ENCODE data around the gene HSD17B1. TPM values are rescaled to one million over a fixed set of nuclear protein-coding genes. Genes with fewer than 3 reads are reported as not detected.

Gene HSD17B1
- total and polyA plus RNA-seq, 2 of the 13 experiments (the other 11 are each of a cell fraction or from before 2014, with no cell fraction given), result 0.54 to 0.93 TPM

DNA sequence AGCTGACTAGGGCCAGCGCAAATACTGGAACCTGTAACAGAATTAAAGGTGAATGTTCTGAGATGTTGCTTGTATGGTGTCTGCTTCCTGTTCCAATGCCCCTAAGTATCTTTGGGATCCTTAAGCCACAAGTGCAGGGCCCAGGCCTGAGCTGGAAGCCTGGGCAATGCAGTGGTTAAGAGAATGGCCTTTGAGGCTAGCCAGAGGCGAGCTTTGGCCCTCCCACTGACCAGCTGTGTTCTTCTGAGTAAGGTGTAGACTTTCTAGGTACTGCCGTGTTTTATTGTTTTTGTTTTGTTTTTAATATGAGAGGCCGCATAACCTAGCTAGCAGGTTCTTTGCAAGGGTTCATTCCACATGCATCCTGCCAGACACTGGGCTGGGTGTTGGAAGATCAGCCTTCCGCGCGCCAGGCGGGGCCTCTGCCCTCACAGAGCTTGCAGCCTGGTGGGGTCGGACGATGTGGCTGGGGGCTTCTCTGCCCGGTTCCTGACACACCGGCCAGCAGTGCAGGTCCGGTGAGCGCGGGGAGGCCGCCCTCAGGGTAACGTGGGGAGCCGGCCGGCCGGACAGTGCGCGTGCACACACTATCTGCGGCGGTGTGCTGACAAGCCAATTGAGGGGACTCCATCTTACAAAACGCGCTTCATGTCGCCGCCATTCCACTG, 13.6 kb downstream of the HSD17B1 start (continued):
- peak; percentile 9; the same call in 1 of the 2 replicates for TF ChIP-seq AFF4 (CRISPR knock-in tag; IDR thresholded peaks at IDR 0.05)
- no peak for TF ChIP-seq JUN (CRISPR knock-in tag; IDR thresholded peaks at IDR 0.05)
- no peak for TF ChIP-seq ZSCAN25 (CRISPR knock-in tag; IDR thresholded peaks at IDR 0.05)
- no peak for TF ChIP-seq ZNF547 (CRISPR knock-in tag; IDR thresholded peaks at IDR 0.05)
- TF ChIP-seq ZNF530 (CRISPR knock-in tag; IDR thresholded peaks at IDR 0.05; ENCODE audit: low read depth), result no peak
- no peak for TF ChIP-seq IRF2 (CRISPR knock-in tag; IDR thresholded peaks at IDR 0.05)
- TF ChIP-seq RNF219 (CRISPR knock-in tag; IDR thresholded peaks at IDR 0.05), result 0 out of 2 replicates have a peak, but pooled peaks have one; percentile 6
- TF ChIP-seq FIP1L1 (IDR thresholded peaks at IDR 0.05; ENCODE audit: borderline replicate concordance, insufficient read depth, low read depth, low read length), result peak; percentile 86; the same call in 1 of the 2 replicates
- TF ChIP-seq PHF5A (CRISPR knock-in tag; IDR thresholded peaks at IDR 0.05; ENCODE audit: low read depth, unreplicated experiment), result no peak
- TF ChIP-seq ZNF556 (CRISPR knock-in tag; IDR thresholded peaks at IDR 0.05; ENCODE audit: borderline replicate concordance), result no peak
- no peak for TF ChIP-seq ZSCAN30 (CRISPR knock-in tag; IDR thresholded peaks at IDR 0.05)
- no peak for TF ChIP-seq ZNF574 (CRISPR knock-in tag; IDR thresholded peaks at IDR 0.05)
- no peak for TF ChIP-seq FOXK2 (IDR thresholded peaks at IDR 0.05)
- no peak for TF ChIP-seq NCOA2 (CRISPR knock-in tag; IDR thresholded peaks at IDR 0.05)
- no peak for TF ChIP-seq ZNF777 (CRISPR knock-in tag; IDR thresholded peaks at IDR 0.05)
- no peak for TF ChIP-seq PREB (CRISPR knock-in tag; IDR thresholded peaks at IDR 0.05)
- TF ChIP-seq TFDP1 (CRISPR knock-in tag; IDR thresholded peaks at IDR 0.05; ENCODE audit: borderline replicate concordance), result no peak
